RCC 7860 (cell line): ENCODE results near the gene RMC1.
A peak's percentile ranks its signal among the peaks of the same experiment; 100 is the strongest.

Experiments used
- DNase-seq: peaks from one replicate; pipeline ENCODE4 v3.0.0-alpha.2; 2015; ENCODE audit warnings: low spot score
- FAIRE-seq: peaks from 2 replicates; lab custom pipeline; 2012; peaks lifted over from hg19 to GRCh38; lab: Jason Lieb, UNC

RMC1 gene

GRCh38 chr18:23528580-23529472 lies 25.5 kb downstream of the RMC1 start:
- peak; percentile 88 for FAIRE-seq
- peak; percentile 89 for DNase-seq

- FAIRE-seq (peak; percentile 96), DNase-seq (peak; percentile 90)
These were observed 26.3 kb downstream of the RMC1 start for GRCh38 chr18:23529604-23530003.

GRCh38 chr18:23530195-23530594 lies 26.9 kb downstream of the RMC1 start:
- no peak for DNase-seq
- FAIRE-seq = no peak

- FAIRE-seq = no peak
These were observed 28.6 kb downstream of the RMC1 start for GRCh38 chr18:23531912-23532311.

GRCh38 chr18:23532848-23533247 lies 29.5 kb downstream of the RMC1 start:
- FAIRE-seq (no peak), DNase-seq (no peak)

More at GRCh38 chr18:23531912-23532311, 28.6 kb downstream of the RMC1 start:
- no peak for DNase-seq

- FAIRE-seq = no peak
- no peak for DNase-seq
These were observed 31.0 kb downstream of the RMC1 start for GRCh38 chr18:23534276-23534675.

GRCh38 chr18:23536204-23536603 lies 32.9 kb downstream of the RMC1 start:
- no peak for DNase-seq
- FAIRE-seq = no peak

- no peak for DNase-seq
- no peak for FAIRE-seq
These were observed 34.0 kb downstream of the RMC1 start for GRCh38 chr18:23537274-23537673.

GRCh38 chr18:23538001-23538400 lies 34.7 kb downstream of the RMC1 start:
- DNase-seq (no peak), FAIRE-seq (no peak)

GRCh38 chr18:23538870-23539269 lies 35.6 kb downstream of the RMC1 start:
- DNase-seq (no peak), FAIRE-seq (no peak)

- no peak for DNase-seq
- FAIRE-seq = no peak
These were observed 36.0 kb downstream of the RMC1 start for GRCh38 chr18:23539296-23539695.

- FAIRE-seq (no peak), DNase-seq (no peak)
These were observed 36.7 kb downstream of the RMC1 start for GRCh38 chr18:23539911-23540525.

- FAIRE-seq = no peak
These were observed 37.6 kb downstream of the RMC1 start for GRCh38 chr18:23540867-23541266.

GRCh38 chr18:23541349-23542093 lies 38.2 kb downstream of the RMC1 start:
- FAIRE-seq = no peak
- no peak for DNase-seq

More at GRCh38 chr18:23540867-23541266, 37.6 kb downstream of the RMC1 start:
- no peak for DNase-seq

GRCh38 chr18:23542461-23542860 lies 39.1 kb downstream of the RMC1 start:
- FAIRE-seq (no peak), DNase-seq (no peak)

GRCh38 chr18:23545247-23545789 lies 42.0 kb downstream of the RMC1 start:
- FAIRE-seq = no peak
- DNase-seq = no peak

GRCh38 chr18:23547306-23547705 lies 44.0 kb downstream of the RMC1 start:
- DNase-seq (peak; percentile 12), FAIRE-seq (no peak)

GRCh38 chr18:23547846-23548245 lies 44.5 kb downstream of the RMC1 start:
- peak; percentile 71 for DNase-seq
- FAIRE-seq = peak; percentile 90

- FAIRE-seq (no peak), DNase-seq (no peak)
These were observed 45.0 kb downstream of the RMC1 start for GRCh38 chr18:23548275-23548674.

GRCh38 chr18:23548719-23549118 lies 45.4 kb downstream of the RMC1 start:
- no peak for FAIRE-seq
- no peak for DNase-seq

GRCh38 chr18:23550898-23551297 lies 47.6 kb downstream of the RMC1 start:
- FAIRE-seq (no peak), DNase-seq (no peak)
